Gastrocnemius medialis (tissue), 4 donors: ENCODE data around the gene INPP5E. TPM values are rescaled to one million over a fixed set of nuclear protein-coding genes. Genes with fewer than 3 reads are reported as not detected.
A peak's percentile ranks its signal among the peaks of the same experiment; 100 is the strongest.

Experiments
- ATAC-seq, 2 donors: fragments of 150-250 bp; one replicate each; pipeline ENCODE4 v1.9.1; 2016
- DNase-seq, 2 donors: peaks; one replicate each; pipeline ENCODE4 v3.0.0-alpha.2; 2019
- H3K27ac ChIP-seq, 4 donors: fragments of 200-600 bp; sonication (generic); 1 replicate in 1 of 4; 2 replicates in 3 of 4; pipeline ENCODE4 v1.5.1; 2016 to 2018; ENCODE audit warnings: mild to moderate bottlenecking in 2 of 4, moderate library complexity in 1 of 4
- H3K27me3 ChIP-seq, 3 donors: fragments of 200-600 bp; sonication (generic) in 2 of 3; 1 replicate in 1 of 3; 2 replicates in 2 of 3; pipeline versions ENCODE4 v1.5.1 to v1.6.0; 2016 to 2019; ENCODE audit warnings: mild to moderate bottlenecking in 1 of 3, moderate library complexity in 1 of 3
- H3K36me3 ChIP-seq, 2 donors: fragments of 200-600 bp; sonication (generic) in 1 of 2; one replicate each; pipeline ENCODE4 v1.5.1; 2017 to 2018
- H3K4me1 ChIP-seq, 2 donors: fragments of 200-600 bp; sonication (generic) in 1 of 2; one replicate each; pipeline ENCODE4 v1.5.1; 2016 to 2017; ENCODE audit warnings: mild to moderate bottlenecking in 2 of 2
- H3K4me3 ChIP-seq, 4 donors: fragments of 200-600 bp; sonication (generic) in 3 of 4; 1 replicate in 1 of 4; 2 replicates in 3 of 4; pipeline ENCODE4 v1.5.1; 2016 to 2019; ENCODE audit warnings: mild to moderate bottlenecking in 2 of 4
- H3K9me3 ChIP-seq, 3 donors: fragments of 200-600 bp; sonication (generic) in 2 of 3; 1 replicate in 1 of 3; 2 replicates in 2 of 3; pipeline ENCODE4 v1.5.1; 2016 to 2019
- CTCF ChIP-seq, 5 experiments: fragments of 450-650 bp in 3 of 5; fragments of 200-600 bp in 2 of 5; sonication (generic) in 2 of 5; IDR thresholded peaks in 4 of 5; conservative IDR thresholded peaks in 1 of 5; 1 replicate in 4 of 5; 2 replicates in 1 of 5; pipeline ENCODE4 v1.5.1; 2016 to 2019; ENCODE audit warnings: antibody characterized with exemption in 5 of 5, mild to moderate bottlenecking in 3 of 5, moderate library complexity in 3 of 5
- POLR2A ChIP-seq, 2 donors: fragments of 450-650 bp; IDR thresholded peaks; one replicate each; pipeline ENCODE4 v1.6.1; 2017; ENCODE audit warnings: antibody characterized with exemption in 2 of 2, mild to moderate bottlenecking in 2 of 2, moderate library complexity in 2 of 2
- in situ Hi-C, 4 donors: fragments of 200-750 bp; cut with MboI; loops; one replicate each; pipeline versions ENCODE4 v1.15.0 to v1.8.0; 2017; ENCODE audit warnings: low sequenced_read_pairs in 4 of 4
- intact Hi-C: fragments of 100-400 bp; cut with DNase I; formaldehyde crosslinking; loops from one replicate; pipeline ENCODE4 v1.15.1; 2023; ENCODE audit warnings: low total_unique reads
- total RNA-seq, 4 donors: library from RNA; depleted of rRNA; stranded (reverse); fragments of >200 nt; gene quantifications; one replicate each; pipeline versions ENCODE4 v1.1.0 to v1.2.3, GENCODE V29; 2016

Gene INPP5E
- total RNA-seq, 4 donors from 2014 or later: 5.0 to 6.7 (median 5.9) TPM

GRCh38 chr9:136438548-136439480 lies 831 bp downstream of the INPP5E start:
- peaks cover 27 to 30% of the 10 kb centered on the region in 2 donors for H3K4me1 ChIP-seq
- no peaks in the 10 kb centered on the region for H3K9me3 ChIP-seq
- peak overlapping the region; percentile 58 to 86 (median 68) for H3K4me3 ChIP-seq
- peak overlapping the region; percentile 59 to 88 (median 76) for H3K27ac ChIP-seq
- H3K36me3 ChIP-seq: peaks cover 0 to 31% of the 10 kb centered on the region in 2 donors
- no peak for TF ChIP-seq POLR2A (IDR thresholded peaks at IDR 0.05)
- TF ChIP-seq CTCF (IDR thresholded peaks at IDR 0.05 in 4 of 5, conservative IDR thresholded peaks at IDR 0.05 in 1 of 5): no peak
- ATAC-seq: peak; percentile 44 to 45
- H3K27me3 ChIP-seq: no peaks in the 10 kb centered on the region
- DNase-seq: no peak
- in situ Hi-C loops (no loop called here), intact Hi-C loops (loop anchor here (2.0 kb wide), 1 partner anchor 28 kb away; the partner anchor contains the start of genes ENTR1 and PMPCA)

DNA sequence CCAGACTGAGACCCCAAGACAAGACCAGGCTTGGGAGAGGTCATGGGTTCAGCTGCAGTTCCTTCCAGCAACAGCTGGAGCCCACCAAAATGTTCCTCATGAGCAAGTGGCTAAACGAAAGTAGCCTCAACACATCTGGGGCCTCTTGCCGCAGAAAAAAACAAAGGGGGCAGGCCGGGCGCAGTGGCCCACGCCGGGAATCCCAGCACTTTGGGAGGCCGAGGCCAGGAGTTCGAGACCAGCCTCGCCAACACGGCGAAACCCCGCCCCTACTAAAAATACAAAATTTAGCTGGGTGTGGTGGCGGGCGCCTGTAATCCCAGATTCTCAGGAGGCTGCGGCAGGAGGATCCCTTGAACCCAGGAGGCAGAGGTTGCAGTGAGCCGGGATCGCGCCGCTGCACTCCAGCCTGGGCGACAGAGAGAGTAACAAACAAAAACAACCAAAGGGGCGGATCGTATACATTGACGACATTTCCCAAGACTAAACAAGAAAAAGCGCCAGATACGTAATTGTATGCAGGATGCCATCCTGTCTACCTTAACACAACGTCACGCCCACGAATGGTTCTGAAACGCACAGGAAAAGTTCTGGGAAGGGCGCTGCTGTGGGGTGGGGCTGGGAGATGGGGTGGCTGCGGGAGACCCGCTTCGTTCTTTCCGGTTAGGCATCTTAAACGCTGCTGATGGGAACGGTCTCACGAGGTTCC lies 1.7 kb downstream of the INPP5E start:
- no peak for DNase-seq
- in situ Hi-C loops (no loop called here), intact Hi-C loops (loop anchor here (2.0 kb wide), 1 partner anchor 27 kb away; the partner anchor contains the start of genes ENTR1 and PMPCA)
- no peaks in the 10 kb centered on the region for H3K27me3 ChIP-seq
- H3K4me1 ChIP-seq: peaks cover 27 to 30% of the 10 kb centered on the region in 2 donors
- peak overlapping the region; percentile 58 to 86 (median 68) for H3K4me3 ChIP-seq
- H3K36me3 ChIP-seq: peaks cover 0 to 23% of the 10 kb centered on the region in 2 donors
- TF ChIP-seq POLR2A (IDR thresholded peaks at IDR 0.05) (no peak), CTCF (IDR thresholded peaks at IDR 0.05 in 4 of 5, conservative IDR thresholded peaks at IDR 0.05 in 1 of 5) (no peak)
- no peak for ATAC-seq
- no peaks in the 10 kb centered on the region for H3K9me3 ChIP-seq
- H3K27ac ChIP-seq: peak overlapping the region in 1 of 4 donors; percentile 65

- in situ Hi-C loops: no loop called here
- peak overlapping the region; percentile 58 to 86 (median 68) for H3K4me3 ChIP-seq
- H3K27ac ChIP-seq: peak overlapping the region in 1 of 4 donors; percentile 65
- no peaks in the 10 kb centered on the region for H3K9me3 ChIP-seq
- ATAC-seq: peak; percentile 34 to 36
- DNase-seq: peak in 1 of 2 donors; percentile 68
- peaks cover 27 to 30% of the 10 kb centered on the region in 2 donors for H3K4me1 ChIP-seq
- no peak for TF ChIP-seq POLR2A (IDR thresholded peaks at IDR 0.05)
- TF ChIP-seq CTCF (IDR thresholded peaks at IDR 0.05 in 4 of 5, conservative IDR thresholded peaks at IDR 0.05 in 1 of 5): no peak
- H3K36me3 ChIP-seq: peaks cover 0 to 24% of the 10 kb centered on the region in 2 donors
- no peaks in the 10 kb centered on the region for H3K27me3 ChIP-seq
- intact Hi-C loops: no loop called here
Measured at GRCh38 chr9:136437430-136437829, 2.2 kb downstream of the INPP5E start.

DNA sequence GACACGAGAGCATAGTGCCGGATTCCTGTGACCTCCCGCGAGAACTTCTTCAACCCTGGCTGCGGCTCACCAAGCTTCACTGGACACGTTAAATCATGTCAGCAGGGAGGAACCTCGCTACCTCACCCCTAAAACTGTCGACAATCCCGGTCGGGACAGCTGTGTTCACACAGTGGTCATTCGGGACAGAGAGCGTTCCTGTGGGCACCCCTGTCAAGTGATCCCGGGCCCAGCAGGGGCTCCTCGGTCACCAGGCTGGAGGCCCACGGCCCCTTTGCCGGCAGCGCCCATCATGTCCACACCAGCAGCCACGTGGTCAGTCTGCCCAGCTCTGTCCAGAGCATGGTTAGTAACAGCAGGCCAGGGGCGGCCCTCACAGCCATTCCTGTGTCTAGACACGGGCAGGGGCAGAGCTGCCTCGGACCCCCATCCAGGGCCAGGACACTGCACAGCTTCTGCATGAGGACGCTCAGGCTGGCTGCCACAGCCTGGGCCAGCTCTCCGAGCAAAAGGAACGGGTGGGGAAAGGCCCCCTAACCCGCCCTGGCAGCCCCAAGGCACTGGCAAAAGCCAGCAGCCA lies 3.5 kb downstream of the INPP5E start:
- intact Hi-C loops: no loop called here
- Histone ChIP-seq H3K27me3 (no peaks in the 10 kb centered on the region), H3K4me1 (peaks cover 27 to 30% of the 10 kb centered on the region in 2 donors), H3K4me3 (no peak overlapping the region), H3K9me3 (no peaks in the 10 kb centered on the region), H3K36me3 (peaks cover 0 to 14% of the 10 kb centered on the region in 2 donors), H3K27ac (no peak overlapping the region)
- in situ Hi-C loops: no loop called here
- ATAC-seq (no peak), DNase-seq (no peak)
- TF ChIP-seq CTCF (IDR thresholded peaks at IDR 0.05 in 4 of 5, conservative IDR thresholded peaks at IDR 0.05 in 1 of 5) (no peak), POLR2A (IDR thresholded peaks at IDR 0.05) (no peak)
